Choroid plexus epithelial cell (primary cell): ENCODE data around the gene SDR42E1.
A peak's percentile ranks its signal among the peaks of the same experiment; 100 is the strongest.

Source experiments
- DNase-seq: peaks from one replicate; pipeline ENCODE4 v3.0.0-alpha.2; 2010; ENCODE audit warnings: low read depth
- H3K4me3 ChIP-seq: 2 replicates; pipeline ENCODE4 v1.5.1; 2011; ENCODE audit warnings: low read depth, mild to moderate bottlenecking, control low read depth, low read length, moderate library complexity
- TF ChIP-seq, protein P1 (sequence below): conservative IDR thresholded peaks from 2 replicates; pipeline ENCODE4 v1.5.1; 2011; ENCODE audit warnings: low read depth, mild to moderate bottlenecking, control low read depth, inconsistent platforms, low read length, moderate library complexity

The SDR42E1 gene

DNA sequence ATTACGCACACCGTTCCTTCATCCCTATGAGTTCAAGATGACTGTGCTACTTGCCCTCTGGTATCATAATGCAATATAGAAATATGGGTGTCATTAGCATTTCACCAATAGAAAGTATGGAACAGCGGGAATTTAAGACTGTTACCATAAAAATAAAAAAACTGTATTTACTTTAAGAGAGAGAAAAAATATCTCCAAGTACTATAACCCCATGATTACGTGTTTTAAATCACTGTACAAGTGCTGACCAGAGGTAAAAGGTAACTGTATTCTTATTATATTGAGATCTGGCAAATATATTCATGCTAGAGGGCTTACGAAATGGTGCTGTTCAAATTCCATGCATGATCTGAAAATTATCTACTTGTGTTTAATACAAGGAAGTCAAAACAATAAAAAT, 5.2 kb downstream of the SDR42E1 start:
- TF ChIP-seq, protein P1, sequence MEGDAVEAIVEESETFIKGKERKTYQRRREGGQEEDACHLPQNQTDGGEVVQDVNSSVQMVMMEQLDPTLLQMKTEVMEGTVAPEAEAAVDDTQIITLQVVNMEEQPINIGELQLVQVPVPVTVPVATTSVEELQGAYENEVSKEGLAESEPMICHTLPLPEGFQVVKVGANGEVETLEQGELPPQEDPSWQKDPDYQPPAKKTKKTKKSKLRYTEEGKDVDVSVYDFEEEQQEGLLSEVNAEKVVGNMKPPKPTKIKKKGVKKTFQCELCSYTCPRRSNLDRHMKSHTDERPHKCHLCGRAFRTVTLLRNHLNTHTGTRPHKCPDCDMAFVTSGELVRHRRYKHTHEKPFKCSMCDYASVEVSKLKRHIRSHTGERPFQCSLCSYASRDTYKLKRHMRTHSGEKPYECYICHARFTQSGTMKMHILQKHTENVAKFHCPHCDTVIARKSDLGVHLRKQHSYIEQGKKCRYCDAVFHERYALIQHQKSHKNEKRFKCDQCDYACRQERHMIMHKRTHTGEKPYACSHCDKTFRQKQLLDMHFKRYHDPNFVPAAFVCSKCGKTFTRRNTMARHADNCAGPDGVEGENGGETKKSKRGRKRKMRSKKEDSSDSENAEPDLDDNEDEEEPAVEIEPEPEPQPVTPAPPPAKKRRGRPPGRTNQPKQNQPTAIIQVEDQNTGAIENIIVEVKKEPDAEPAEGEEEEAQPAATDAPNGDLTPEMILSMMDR = no peak
- DNase-seq = no peak
- no peak overlapping the region for H3K4me3 ChIP-seq

DNA sequence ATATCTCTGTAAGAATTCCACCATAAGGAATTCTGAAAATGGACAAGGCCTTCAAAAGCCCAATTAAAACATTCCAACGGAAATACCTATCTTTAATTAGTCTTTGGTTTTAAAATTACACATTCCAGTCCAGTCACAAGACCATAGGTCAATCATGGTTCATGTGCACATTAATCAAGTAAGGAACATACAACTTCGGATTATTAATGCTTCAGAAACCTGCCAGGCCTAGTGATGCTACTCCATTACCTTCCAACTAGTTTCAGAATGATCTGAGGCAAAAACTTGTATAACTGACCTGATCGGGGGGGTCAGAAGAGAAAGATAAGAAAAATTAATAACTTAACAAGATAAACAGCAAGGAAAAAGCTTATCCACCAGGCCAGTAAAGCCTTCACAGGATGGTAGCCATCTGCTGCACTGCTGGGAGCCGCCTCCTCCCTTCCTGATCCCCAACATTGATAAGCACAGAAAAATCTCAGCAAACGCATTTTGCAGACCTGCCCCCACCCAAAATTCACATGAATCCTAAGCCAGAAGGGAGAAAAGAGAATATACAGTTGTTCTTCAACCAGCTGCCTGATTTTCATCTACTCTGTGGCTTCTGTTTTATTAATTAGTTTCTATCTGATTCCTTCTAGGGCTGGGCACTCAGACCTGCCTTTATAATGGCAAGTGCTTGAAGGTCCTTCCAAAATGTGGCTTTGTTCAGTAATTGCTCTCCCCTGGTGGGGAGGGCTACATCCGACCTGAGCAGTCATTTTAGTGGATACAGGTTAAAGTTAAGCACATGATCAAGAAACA, 6.0 kb downstream of the SDR42E1 start:
- no peak overlapping the region for H3K4me3 ChIP-seq
- no peak for DNase-seq
- TF ChIP-seq, protein P1 = no peak

DNA sequence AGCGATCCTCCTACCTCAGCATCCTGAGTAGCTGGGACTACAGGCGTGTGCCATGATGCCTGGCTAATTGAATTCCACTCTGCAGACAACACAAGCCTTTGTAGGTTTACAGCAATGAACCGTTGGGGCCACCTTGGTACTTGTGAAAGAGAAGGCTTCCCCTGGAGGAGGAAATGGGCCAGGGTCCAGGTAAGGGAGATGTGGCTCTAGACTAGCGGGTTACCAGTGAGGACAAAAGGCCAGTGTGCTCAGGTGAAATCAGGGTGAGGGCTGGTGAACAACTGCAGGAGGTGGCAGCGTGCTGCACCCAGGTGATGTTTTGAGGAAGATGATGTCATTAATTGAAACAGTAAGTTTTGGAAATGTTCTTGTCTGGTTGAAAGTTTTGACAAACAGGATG, 6.7 kb downstream of the SDR42E1 start:
- no peak for DNase-seq
- H3K4me3 ChIP-seq = no peak overlapping the region
- TF ChIP-seq, protein P1 = no peak

DNA sequence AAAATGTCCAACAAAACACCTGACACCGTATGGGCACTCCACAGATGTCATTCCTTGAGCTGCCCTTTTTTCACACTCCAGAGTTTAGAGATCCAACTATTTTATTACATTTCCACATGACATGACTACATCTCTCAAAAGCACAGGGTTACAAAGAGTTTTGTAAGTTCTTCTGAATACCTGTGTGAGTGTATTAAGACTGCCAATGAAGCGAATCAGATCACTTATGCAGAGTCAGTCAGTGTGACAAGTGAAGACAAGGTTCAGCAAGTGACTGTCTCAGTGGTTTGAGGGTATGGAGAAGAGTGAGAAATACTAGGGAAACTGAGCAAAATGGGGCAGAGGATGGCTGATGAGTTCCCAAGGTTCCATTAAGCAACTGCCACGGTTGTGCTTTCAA, 8.4 kb downstream of the SDR42E1 start:
- DNase-seq = no peak
- no peak overlapping the region for H3K4me3 ChIP-seq
- TF ChIP-seq, protein P1 = no peak

DNA sequence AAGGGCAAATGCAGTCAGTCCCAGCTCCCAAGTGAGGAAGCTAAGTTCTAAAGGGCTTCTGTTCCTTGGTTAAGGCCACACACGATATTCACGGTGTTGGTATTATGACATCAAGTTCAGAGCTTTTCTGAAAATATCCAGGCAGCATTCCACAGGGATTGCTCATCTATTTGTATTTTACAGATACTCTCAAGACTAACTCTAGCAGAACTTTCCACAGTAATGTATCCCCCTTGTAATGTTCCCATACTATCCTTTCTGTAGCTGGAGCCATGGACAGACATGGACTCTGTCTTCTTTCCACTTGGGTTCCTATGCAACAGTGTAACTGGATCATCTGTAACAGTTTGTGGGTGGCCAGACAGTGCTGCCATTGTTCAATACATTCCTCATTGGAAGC, 13.5 kb downstream of the SDR42E1 start:
- TF ChIP-seq, protein P1 = no peak
- peak; percentile 84 for DNase-seq

DNA sequence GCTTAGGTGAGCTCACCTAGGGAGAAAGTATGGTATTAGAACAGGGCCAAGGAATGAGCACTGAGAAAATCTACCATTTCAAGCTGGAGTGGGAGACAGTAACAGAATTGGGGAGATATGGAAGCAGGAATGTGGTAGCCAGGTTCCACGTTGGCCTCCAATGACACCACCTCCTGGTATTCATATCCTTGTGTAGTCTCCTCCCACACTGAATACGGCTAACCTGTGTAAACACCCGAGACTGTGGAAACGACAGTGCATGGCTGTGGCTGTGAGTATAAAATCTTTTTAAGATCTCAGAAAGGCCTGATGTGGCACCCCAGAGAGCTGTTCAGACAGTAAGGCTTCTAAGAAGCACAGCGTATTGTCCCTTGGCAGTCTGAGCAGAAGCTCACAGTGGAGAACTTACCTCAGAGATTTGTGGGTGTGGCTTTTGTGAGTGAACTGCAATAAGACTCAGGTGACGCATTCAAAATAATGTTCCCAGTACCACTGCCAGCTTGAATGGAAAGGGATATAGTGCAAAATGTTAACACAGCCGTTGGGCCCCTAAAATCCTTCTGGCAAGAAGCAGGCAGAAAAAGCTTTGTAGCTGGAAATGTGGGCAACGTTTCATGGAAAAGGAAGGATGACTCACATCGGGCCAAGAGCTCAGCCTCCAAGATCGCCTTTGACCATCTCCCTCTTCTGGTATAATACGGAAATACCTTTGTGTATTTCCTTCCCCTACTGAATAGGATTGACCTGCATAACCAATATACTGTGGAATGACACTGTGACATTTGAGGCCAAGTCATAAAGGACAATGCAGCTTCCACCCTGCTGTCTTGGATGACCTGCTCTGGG, 14.4 kb downstream of the SDR42E1 start:
- peak; percentile 70 for DNase-seq
- TF ChIP-seq, protein P1 = peak; percentile 56
- no peak overlapping the region for H3K4me3 ChIP-seq

More for the DNA sequence above, 13.5 kb downstream of the SDR42E1 start:
- no peak overlapping the region for H3K4me3 ChIP-seq

DNA sequence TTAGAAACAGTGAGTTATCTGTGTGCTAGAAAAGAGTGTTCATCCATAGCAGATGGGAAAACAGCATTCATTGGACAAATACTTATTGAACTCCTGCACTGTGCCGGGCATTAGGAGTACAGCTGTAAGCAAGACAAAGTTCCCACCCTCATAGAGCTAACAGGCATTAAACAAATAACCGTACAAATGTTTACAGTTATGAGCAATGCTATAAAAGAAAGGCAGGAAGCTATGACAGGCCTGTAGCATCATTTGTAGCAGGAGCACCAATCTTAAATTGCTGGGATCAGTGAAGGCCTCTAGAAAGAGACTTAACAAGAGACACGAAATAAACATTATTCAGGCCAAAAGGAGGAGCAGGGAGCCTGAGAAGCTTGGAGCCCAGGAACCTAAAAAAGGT, 15.6 kb downstream of the SDR42E1 start:
- no peak overlapping the region for H3K4me3 ChIP-seq
- TF ChIP-seq, protein P1 = no peak
- no peak for DNase-seq
